HepG2 (cell line): ENCODE data around the gene INPP1. TPM values are rescaled to one million over a fixed set of nuclear protein-coding genes. Genes with fewer than 3 reads are reported as not detected.

Experiments used
- AHR ChIP-seq: IDR thresholded peaks from 2 replicates; pipeline ENCODE4 v1.6.1; 2018; ENCODE audit warnings: missing genetic modification reagents, missing compliant biosample characterization
- ASH2L ChIP-seq: fragments of 300-600, 200-600 bp; sonication (generic); IDR thresholded peaks from 2 replicates; pipeline ENCODE4 v1.7.0; 2017; ENCODE audit warnings: low read depth, mild to moderate bottlenecking, moderate library complexity, mixed read lengths, low read length; ENCODE audit not compliant: insufficient read length
- CREM ChIP-seq, 2 experiments: sonication (generic) in 1 of 2; formaldehyde crosslinking in 1 of 2; IDR thresholded peaks; 2 replicates each; pipeline versions ENCODE4 v1.4.0 to v1.6.1; 2016 to 2020; ENCODE audit warnings: antibody characterized with exemption in 1 of 2, mild to moderate bottlenecking in 1 of 2, missing genetic modification reagents in 1 of 2
- ELF1 ChIP-seq: sonication (generic); formaldehyde crosslinking; IDR thresholded peaks from 2 replicates; pipeline ENCODE4 v1.4.0; 2020; ENCODE audit warnings: missing genetic modification reagents
- GZF1 ChIP-seq: sonication (generic); formaldehyde crosslinking; IDR thresholded peaks from 2 replicates; pipeline ENCODE4 v1.5.1; 2020; ENCODE audit warnings: mild to moderate bottlenecking, missing genetic modification reagents
- KDM5B ChIP-seq: sonication (generic); formaldehyde crosslinking; IDR thresholded peaks from 2 replicates; pipeline ENCODE4 v1.4.0; 2020; ENCODE audit warnings: missing genetic modification reagents, mild to moderate bottlenecking, borderline replicate concordance
- KMT2A ChIP-seq: sonication (generic); formaldehyde crosslinking; IDR thresholded peaks from 2 replicates; pipeline ENCODE4 v1.4.0; 2020; ENCODE audit warnings: missing genetic modification reagents
- MATR3 ChIP-seq: sonication (generic); formaldehyde crosslinking; IDR thresholded peaks from 2 replicates; pipeline ENCODE4 v1.4.0; 2020; ENCODE audit warnings: missing genetic modification reagents
- RFXANK ChIP-seq: IDR thresholded peaks from 2 replicates; pipeline ENCODE4 v1.6.1; 2016
- RFXAP ChIP-seq: sonication (generic); formaldehyde crosslinking; IDR thresholded peaks from 2 replicates; pipeline ENCODE4 v1.4.0; 2020; ENCODE audit warnings: missing genetic modification reagents, borderline replicate concordance
- RXRA ChIP-seq: sonication (generic); formaldehyde crosslinking; IDR thresholded peaks from 2 replicates; pipeline ENCODE4 v1.5.1; 2020; ENCODE audit warnings: missing genetic modification reagents
- SAFB2 ChIP-seq: sonication (generic); formaldehyde crosslinking; IDR thresholded peaks from 2 replicates; pipeline ENCODE4 v1.5.1; 2020; ENCODE audit warnings: missing genetic modification reagents, low read depth, mild to moderate bottlenecking, borderline replicate concordance
- XBP1 ChIP-seq: sonication (generic); formaldehyde crosslinking; IDR thresholded peaks from 2 replicates; pipeline ENCODE4 v1.5.0; 2020; ENCODE audit warnings: missing genetic modification reagents
- ZBTB42 ChIP-seq: sonication (generic); formaldehyde crosslinking; IDR thresholded peaks from 2 replicates; pipeline ENCODE4 v1.5.0; 2020; ENCODE audit warnings: mild to moderate bottlenecking, missing genetic modification reagents
- ZNF430 ChIP-seq: sonication (generic); formaldehyde crosslinking; IDR thresholded peaks from 2 replicates; pipeline ENCODE4 v1.9.0; 2021; ENCODE audit warnings: mild to moderate bottlenecking, missing genetic modification reagents
- ZNF674 ChIP-seq: sonication (generic); formaldehyde crosslinking; IDR thresholded peaks from 2 replicates; pipeline ENCODE4 v1.5.0; 2020; ENCODE audit warnings: low read depth, mild to moderate bottlenecking, missing genetic modification reagents
- ZNF747 ChIP-seq: sonication (generic); formaldehyde crosslinking; IDR thresholded peaks from 2 replicates; pipeline ENCODE4 v1.8.1; 2023; ENCODE audit warnings: missing genetic modification reagents, mild to moderate bottlenecking, borderline replicate concordance
- ZNF883 ChIP-seq: sonication (generic); formaldehyde crosslinking; IDR thresholded peaks from 2 replicates; pipeline ENCODE4 v1.5.1; 2020; ENCODE audit warnings: mild to moderate bottlenecking, missing genetic modification reagents; ENCODE audit errors: not compliant biosample characterization
- polyA plus RNA-seq, 8 experiments: library from polyadenylated mRNA; depleted of rRNA in 3 of 8; stranded (reverse) in 7 of 8; unstranded in 1 of 8; fragments of >200 nt; fragmentation: Illumina TruSeq in 4 of 8; extraction: Trizol in 4 of 8; gene quantifications; 2 replicates each; pipeline versions ENCODE4 v1.2.1 to v1.2.3, GENCODE V29; 2011 to 2016; ENCODE audit warnings: low read depth in 4 of 8, missing spikeins in 1 of 8, mixed read lengths in 1 of 8; ENCODE audit not compliant: insufficient read depth in 1 of 8
- total RNA-seq, 5 experiments: library from RNA; depleted of rRNA; stranded (reverse); fragments of >200 nt; fragmentation: Illumina TruSeq; extraction: Trizol; gene quantifications; 2 replicates each; pipeline ENCODE4 v1.2.3, GENCODE V29; 2016; ENCODE audit warnings: low read depth in 1 of 5
- TF ChIP-seq, protein P1 (sequence below): sonication (generic); formaldehyde crosslinking; IDR thresholded peaks from 2 replicates; pipeline ENCODE4 v1.4.0; 2020; ENCODE audit warnings: missing genetic modification reagents, borderline replicate concordance
- TF ChIP-seq, protein P2 (sequence below): sonication (generic); formaldehyde crosslinking; IDR thresholded peaks from 2 replicates; pipeline ENCODE4 v1.5.0; 2020; ENCODE audit warnings: missing genetic modification reagents, mild to moderate bottlenecking, borderline replicate concordance
- TF ChIP-seq, protein P3 (sequence below): sonication (generic); formaldehyde crosslinking; conservative IDR thresholded peaks from 2 replicates; pipeline ENCODE4 v1.5.0; 2020; ENCODE audit warnings: missing genetic modification reagents
- TF ChIP-seq, protein P4 (sequence below): IDR thresholded peaks from 2 replicates; pipeline ENCODE4 v1.6.1; 2016; ENCODE audit warnings: mild to moderate bottlenecking, missing biosample characterization, missing genetic modification reagents

INPP1 gene
- total and polyA plus RNA-seq, 2 of the 13 experiments (the other 11 are each of a cell fraction or from before 2014, with no cell fraction given) = 10.0 to 13.3 TPM

DNA sequence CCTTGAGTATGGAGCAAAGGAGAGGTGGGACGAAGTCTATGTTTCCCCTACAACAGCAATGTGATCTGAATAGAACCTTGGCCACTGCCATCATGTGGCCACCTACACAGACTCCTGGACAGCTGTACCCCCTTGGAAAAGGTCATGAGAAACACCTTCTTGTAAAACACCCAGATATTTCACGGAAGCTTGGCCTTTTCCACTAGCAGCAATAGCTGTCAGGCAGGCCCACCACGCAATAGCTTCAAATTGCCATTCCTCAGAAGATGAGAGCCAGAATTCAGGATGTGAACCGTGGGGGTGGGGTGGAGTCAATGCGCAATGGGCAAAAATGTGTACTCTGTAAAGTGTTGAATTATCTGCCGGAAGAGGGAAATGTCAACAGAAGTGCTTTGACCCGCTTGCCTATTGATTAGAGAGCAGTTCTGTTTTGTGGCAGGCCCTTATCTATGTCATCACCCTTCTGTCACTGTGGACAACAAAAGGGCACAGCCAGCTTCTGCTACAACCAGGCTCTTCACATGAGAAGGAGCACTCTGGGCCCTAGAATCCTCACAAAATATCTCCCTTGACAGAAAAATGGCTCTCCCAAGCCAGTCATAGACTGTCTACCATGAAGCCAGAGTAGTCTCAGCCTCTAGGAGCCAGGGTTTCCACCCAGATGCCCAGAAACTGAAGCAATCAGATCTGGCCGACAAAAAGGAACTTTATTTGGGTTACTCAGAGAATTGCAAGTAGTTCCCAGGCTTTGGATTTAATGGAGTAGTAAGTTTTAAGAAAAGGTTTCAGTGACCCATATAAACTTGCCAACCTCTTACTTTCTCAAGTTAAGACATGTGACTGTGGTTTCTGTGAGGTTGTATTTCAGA is 9.5 kb downstream of the INPP1 start (continued):
- TF ChIP-seq ASH2L (peak; percentile 90), RXRA (CRISPR knock-in tag) (peak; percentile 92; the same call in 1 of the 2 replicates), ZNF430 (peak; percentile 84), XBP1 (CRISPR knock-in tag) (no peak), CREM (IDR thresholded peaks at IDR 0.05) (peak; percentile 93), CREM (CRISPR knock-in tag; IDR thresholded peaks at IDR 0.05) (no peak), MATR3 (CRISPR knock-in tag) (no peak), ZNF674 (no peak), ZBTB42 (CRISPR knock-in tag) (no peak), ELF1 (peak; percentile 84), ZNF883 (CRISPR knock-in tag) (peak; percentile 46), RFXAP (peak; percentile 73; the same call in 1 of the 2 replicates), KMT2A (peak; percentile 86), RFXANK (peak; percentile 69; the same call in 1 of the 2 replicates), KDM5B (CRISPR knock-in tag) (peak; percentile 53; the same call in 1 of the 2 replicates), GZF1 (peak; percentile 81), SAFB2 (CRISPR knock-in tag) (peak; percentile 44; the same call in 1 of the 2 replicates), AHR (CRISPR knock-in tag) (no peak), ZNF747 (peak; percentile 93; the same call in 1 of the 2 replicates)
- TF ChIP-seq, protein P1, sequence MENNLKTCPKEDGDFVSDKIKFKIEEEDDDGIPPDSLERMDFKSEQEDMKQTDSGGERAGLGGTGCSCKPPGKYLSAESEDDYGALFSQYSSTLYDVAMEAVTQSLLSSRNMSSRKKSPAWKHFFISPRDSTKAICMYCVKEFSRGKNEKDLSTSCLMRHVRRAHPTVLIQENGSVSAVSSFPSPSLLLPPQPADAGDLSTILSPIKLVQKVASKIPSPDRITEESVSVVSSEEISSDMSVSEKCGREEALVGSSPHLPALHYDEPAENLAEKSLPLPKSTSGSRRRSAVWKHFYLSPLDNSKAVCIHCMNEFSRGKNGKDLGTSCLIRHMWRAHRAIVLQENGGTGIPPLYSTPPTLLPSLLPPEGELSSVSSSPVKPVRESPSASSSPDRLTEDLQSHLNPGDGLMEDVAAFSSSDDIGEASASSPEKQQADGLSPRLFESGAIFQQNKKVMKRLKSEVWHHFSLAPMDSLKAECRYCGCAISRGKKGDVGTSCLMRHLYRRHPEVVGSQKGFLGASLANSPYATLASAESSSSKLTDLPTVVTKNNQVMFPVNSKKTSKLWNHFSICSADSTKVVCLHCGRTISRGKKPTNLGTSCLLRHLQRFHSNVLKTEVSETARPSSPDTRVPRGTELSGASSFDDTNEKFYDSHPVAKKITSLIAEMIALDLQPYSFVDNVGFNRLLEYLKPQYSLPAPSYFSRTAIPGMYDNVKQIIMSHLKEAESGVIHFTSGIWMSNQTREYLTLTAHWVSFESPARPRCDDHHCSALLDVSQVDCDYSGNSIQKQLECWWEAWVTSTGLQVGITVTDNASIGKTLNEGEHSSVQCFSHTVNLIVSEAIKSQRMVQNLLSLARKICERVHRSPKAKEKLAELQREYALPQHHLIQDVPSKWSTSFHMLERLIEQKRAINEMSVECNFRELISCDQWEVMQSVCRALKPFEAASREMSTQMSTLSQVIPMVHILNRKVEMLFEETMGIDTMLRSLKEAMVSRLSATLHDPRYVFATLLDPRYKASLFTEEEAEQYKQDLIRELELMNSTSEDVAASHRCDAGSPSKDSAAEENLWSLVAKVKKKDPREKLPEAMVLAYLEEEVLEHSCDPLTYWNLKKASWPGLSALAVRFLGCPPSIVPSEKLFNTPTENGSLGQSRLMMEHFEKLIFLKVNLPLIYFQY (CRISPR knock-in tag) = peak; percentile 97
- TF ChIP-seq, protein P2, sequence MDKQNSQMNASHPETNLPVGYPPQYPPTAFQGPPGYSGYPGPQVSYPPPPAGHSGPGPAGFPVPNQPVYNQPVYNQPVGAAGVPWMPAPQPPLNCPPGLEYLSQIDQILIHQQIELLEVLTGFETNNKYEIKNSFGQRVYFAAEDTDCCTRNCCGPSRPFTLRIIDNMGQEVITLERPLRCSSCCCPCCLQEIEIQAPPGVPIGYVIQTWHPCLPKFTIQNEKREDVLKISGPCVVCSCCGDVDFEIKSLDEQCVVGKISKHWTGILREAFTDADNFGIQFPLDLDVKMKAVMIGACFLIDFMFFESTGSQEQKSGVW (CRISPR knock-in tag) = no peak; the same call in 1 of the 2 replicates
- TF ChIP-seq, protein P3, sequence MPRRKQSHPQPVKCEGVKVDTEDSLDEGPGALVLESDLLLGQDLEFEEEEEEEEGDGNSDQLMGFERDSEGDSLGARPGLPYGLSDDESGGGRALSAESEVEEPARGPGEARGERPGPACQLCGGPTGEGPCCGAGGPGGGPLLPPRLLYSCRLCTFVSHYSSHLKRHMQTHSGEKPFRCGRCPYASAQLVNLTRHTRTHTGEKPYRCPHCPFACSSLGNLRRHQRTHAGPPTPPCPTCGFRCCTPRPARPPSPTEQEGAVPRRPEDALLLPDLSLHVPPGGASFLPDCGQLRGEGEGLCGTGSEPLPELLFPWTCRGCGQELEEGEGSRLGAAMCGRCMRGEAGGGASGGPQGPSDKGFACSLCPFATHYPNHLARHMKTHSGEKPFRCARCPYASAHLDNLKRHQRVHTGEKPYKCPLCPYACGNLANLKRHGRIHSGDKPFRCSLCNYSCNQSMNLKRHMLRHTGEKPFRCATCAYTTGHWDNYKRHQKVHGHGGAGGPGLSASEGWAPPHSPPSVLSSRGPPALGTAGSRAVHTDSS (CRISPR knock-in tag) = no peak
- TF ChIP-seq, protein P4, sequence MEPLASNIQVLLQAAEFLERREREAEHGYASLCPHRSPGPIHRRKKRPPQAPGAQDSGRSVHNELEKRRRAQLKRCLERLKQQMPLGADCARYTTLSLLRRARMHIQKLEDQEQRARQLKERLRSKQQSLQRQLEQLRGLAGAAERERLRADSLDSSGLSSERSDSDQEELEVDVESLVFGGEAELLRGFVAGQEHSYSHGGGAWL = peak; percentile 68; the same call in 1 of the 2 replicates
